ENCODE results near the gene KDM4C.

The KDM4C gene

GRCh38 chr9:7053903-7054302 lies 296.1 kb downstream of the KDM4C start:
- TF ChIP-seq, protein P1, sequence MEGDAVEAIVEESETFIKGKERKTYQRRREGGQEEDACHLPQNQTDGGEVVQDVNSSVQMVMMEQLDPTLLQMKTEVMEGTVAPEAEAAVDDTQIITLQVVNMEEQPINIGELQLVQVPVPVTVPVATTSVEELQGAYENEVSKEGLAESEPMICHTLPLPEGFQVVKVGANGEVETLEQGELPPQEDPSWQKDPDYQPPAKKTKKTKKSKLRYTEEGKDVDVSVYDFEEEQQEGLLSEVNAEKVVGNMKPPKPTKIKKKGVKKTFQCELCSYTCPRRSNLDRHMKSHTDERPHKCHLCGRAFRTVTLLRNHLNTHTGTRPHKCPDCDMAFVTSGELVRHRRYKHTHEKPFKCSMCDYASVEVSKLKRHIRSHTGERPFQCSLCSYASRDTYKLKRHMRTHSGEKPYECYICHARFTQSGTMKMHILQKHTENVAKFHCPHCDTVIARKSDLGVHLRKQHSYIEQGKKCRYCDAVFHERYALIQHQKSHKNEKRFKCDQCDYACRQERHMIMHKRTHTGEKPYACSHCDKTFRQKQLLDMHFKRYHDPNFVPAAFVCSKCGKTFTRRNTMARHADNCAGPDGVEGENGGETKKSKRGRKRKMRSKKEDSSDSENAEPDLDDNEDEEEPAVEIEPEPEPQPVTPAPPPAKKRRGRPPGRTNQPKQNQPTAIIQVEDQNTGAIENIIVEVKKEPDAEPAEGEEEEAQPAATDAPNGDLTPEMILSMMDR (IDR thresholded peaks at IDR 0.05): no peak
- H3K27ac Mint-ChIP-seq: no peak overlapping the region
- no peaks in the 10 kb centered on the region for H3K27me3 Mint-ChIP-seq (ENCODE audit: low read depth, poor library complexity)
- no peaks in the 10 kb centered on the region for H3K9me3 Mint-ChIP-seq
- no peak for DNase-seq
- H3K4me3 Mint-ChIP-seq: no peak overlapping the region
- H3K36me3 Mint-ChIP-seq (ENCODE audit: low read depth): no peaks in the 10 kb centered on the region
- H3K4me1 Mint-ChIP-seq: peaks cover 55% of the 10 kb centered on the region

DNA sequence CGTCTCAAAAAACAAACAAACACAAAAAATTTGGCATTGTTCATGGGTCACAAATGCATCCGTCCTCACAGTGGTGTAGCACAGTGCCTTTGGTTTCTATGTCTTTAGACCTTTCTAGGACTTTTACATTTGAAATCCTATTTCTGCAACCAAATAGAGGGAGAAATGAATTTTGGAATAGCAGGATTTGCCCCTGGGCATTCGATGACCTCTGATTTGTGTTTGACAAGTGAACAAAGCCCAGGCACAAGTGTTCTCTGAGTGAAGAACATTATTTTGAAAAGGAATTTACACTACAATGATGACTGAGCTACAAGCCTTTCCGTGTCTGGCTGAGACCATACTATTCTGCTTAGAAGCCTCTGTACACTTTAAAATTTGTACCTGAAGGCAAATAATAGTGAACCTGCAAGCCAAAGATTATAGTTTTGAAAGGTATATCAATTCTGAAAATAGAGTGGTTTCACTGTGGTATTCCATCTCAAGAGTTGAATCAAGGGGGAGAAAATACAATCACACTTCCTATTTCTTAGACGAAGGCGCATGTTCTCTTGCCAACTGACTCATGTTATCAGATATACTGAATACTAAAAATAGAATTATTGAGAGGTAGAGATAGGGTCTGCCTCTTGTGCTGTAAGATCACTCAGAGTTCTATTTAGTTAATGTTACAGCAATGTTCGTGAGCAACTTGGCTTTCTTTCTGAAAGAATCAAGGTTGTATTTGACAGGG lies 297.6 kb downstream of the KDM4C start:
- DNase-seq: no peak
- H3K27ac Mint-ChIP-seq: no peak overlapping the region
- no peak overlapping the region for H3K4me3 Mint-ChIP-seq
- no peaks in the 10 kb centered on the region for H3K36me3 Mint-ChIP-seq (ENCODE audit: low read depth)
- H3K27me3 Mint-ChIP-seq (ENCODE audit: low read depth, poor library complexity): no peaks in the 10 kb centered on the region
- H3K9me3 Mint-ChIP-seq: no peaks in the 10 kb centered on the region
- TF ChIP-seq, protein P1 (IDR thresholded peaks at IDR 0.05): no peak
- H3K4me1 Mint-ChIP-seq: peaks cover 49% of the 10 kb centered on the region

DNA sequence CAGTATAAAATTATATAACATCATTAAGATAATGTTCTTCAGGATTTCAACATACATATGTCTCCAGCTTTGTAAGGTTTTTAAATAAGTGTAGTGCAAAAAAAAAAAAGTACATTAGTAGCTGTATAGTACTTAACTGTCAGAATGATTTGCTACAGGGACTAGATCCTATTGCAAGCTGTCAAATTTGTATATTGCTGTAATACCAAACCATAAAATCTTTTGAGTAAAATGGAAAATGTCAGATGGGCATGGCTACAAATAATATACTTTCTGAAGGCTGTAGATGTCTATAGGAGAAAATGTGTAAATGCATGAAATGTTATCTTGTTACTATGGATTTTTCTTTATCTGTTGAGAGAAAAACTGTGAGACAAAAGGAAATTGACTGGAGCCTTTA lies 298.5 kb downstream of the KDM4C start:
- Mint-ChIP-seq H3K27ac (no peak overlapping the region), H3K27me3 (ENCODE audit: low read depth, poor library complexity) (no peaks in the 10 kb centered on the region), H3K36me3 (ENCODE audit: low read depth) (no peaks in the 10 kb centered on the region), H3K4me3 (no peak overlapping the region), H3K4me1 (peaks cover 49% of the 10 kb centered on the region), H3K9me3 (no peaks in the 10 kb centered on the region)
- TF ChIP-seq, protein P1 (IDR thresholded peaks at IDR 0.05): no peak
- no peak for DNase-seq

GRCh38 chr9:7058473-7058872 lies 300.7 kb downstream of the KDM4C start:
- Mint-ChIP-seq H3K9me3 (peaks cover 4% of the 10 kb centered on the region), H3K27me3 (ENCODE audit: low read depth, poor library complexity) (no peaks in the 10 kb centered on the region), H3K4me3 (no peak overlapping the region), H3K36me3 (ENCODE audit: low read depth) (peaks cover 4% of the 10 kb centered on the region), H3K27ac (peak overlapping the region; percentile 44), H3K4me1 (peaks cover 42% of the 10 kb centered on the region)
- TF ChIP-seq, protein P1 (IDR thresholded peaks at IDR 0.05): no peak
- DNase-seq: no peak

GRCh38 chr9:7067169-7067568 lies 309.4 kb downstream of the KDM4C start:
- no peak for DNase-seq
- Mint-ChIP-seq H3K4me3 (no peak overlapping the region), H3K36me3 (ENCODE audit: low read depth) (peaks cover 3% of the 10 kb centered on the region), H3K4me1 (peaks cover 5% of the 10 kb centered on the region), H3K27ac (no peak overlapping the region), H3K9me3 (peaks cover 3% of the 10 kb centered on the region), H3K27me3 (ENCODE audit: low read depth, poor library complexity) (no peaks in the 10 kb centered on the region)
- TF ChIP-seq, protein P1 (IDR thresholded peaks at IDR 0.05): no peak

GRCh38 chr9:7071916-7072315 lies 314.1 kb downstream of the KDM4C start:
- Mint-ChIP-seq H3K9me3 (no peaks in the 10 kb centered on the region), H3K4me3 (no peak overlapping the region), H3K27me3 (ENCODE audit: low read depth, poor library complexity) (no peaks in the 10 kb centered on the region), H3K36me3 (ENCODE audit: low read depth) (peaks cover 8% of the 10 kb centered on the region), H3K27ac (no peak overlapping the region), H3K4me1 (peaks cover 6% of the 10 kb centered on the region)
- TF ChIP-seq, protein P1 (IDR thresholded peaks at IDR 0.05): no peak
- DNase-seq: no peak

All from nephron progenitor cell (in vitro differentiated cells).